ENCODE data around the gene PPDPF. TPM values are rescaled to one million over a fixed set of nuclear protein-coding genes. Genes with fewer than 3 reads are reported as not detected.

The PPDPF gene
- total RNA-seq, 1 experiment from 2014 or later, result 149 TPM

DNA sequence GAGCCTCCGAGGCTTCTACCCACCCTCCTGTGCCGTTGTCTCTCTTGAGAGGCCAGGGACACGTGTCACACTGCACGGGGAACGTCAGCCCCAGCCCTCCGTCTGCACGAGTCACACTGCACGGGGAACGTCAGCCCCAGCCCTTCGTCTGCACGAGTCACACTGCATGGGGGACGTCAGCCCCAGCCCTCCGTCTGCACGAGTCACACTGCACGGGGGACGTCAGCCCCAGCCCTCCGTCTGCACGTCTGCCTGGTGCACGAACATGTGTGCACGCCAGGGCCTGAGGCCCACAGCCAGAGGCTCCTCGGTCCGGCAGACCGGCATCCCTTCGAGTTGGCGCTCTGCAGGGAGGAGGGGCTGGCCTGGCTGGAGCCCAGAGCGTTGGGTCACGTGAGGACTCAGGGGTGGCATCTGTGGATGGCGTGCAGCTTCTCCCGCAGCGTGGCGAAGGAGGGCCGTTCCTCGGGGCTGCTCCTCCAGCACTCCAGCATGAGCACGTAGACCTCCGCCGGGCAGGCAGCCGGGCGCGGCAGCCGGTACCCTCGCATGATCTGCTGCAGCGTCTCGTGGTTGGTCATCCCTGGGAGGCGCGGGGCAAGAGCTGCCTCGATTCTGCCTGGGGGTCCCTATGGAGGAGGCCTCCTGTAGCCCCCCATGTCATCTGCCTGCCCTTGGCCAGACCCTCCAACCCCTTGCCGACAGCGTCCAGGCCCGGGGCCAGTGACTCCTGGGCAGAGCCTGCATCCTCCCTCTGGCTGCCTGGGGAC, 20.0 kb downstream of the PPDPF start:
- no CpG with 5 or more reads among the region's 49 CpGs for WGBS (ENCODE audit: extremely low coverage, insufficient read length, low lambda C conversion rate)
- Mint-ChIP-seq H3K4me3 (no peak overlapping the region), H3K9me3 (no peaks in the 10 kb centered on the region), H3K36me3 (ENCODE audit: insufficient read depth in 1 of 3, low read depth in 3 of 3) (no peaks in the 10 kb centered on the region), H3K27me3 (ENCODE audit: low read depth) (no peaks in the 10 kb centered on the region), H3K27ac (0 out of 7 replicates have a peak overlapping the region, but pooled peaks of 1 of the 3 experiments have one; percentile 23), H3K4me1 (peaks cover 8% of the 10 kb centered on the region in 2 experiments; a peak in 3 of 4 replicates)
- H2AFZ ChIP-seq (ENCODE audit: low read length), result no peak overlapping the region
- no peaks in the 10 kb centered on the region for H3K79me1 ChIP-seq (ENCODE audit: insufficient read depth, low read depth, low read length, poor library complexity, severe bottlenecking)
- no peak overlapping the region for H3K23ac ChIP-seq (ENCODE audit: insufficient read length, low read depth, low read length)
- H2BK20ac ChIP-seq (ENCODE audit: low read depth, low read length, poor library complexity, severe bottlenecking), result no peak overlapping the region
- H3K79me2 ChIP-seq (ENCODE audit: insufficient read depth, low read length), result no peaks in the 10 kb centered on the region
- no peaks in the 10 kb centered on the region for H3K4me1 ChIP-seq (ENCODE audit: insufficient read depth, low read length)
- H3K27me3 ChIP-seq (ENCODE audit: insufficient read depth, low read length), result no peaks in the 10 kb centered on the region
- no peaks in the 10 kb centered on the region for H3K9me3 ChIP-seq (ENCODE audit: control insufficient read depth, low read depth, low read length)
- no peak overlapping the region for H2AK5ac ChIP-seq (ENCODE audit: insufficient read length, low read length)
- no peak overlapping the region for H3T11ph ChIP-seq (ENCODE audit: low read length)
- no peak overlapping the region for H3K56ac ChIP-seq (ENCODE audit: insufficient read length, low read depth, low read length)
- no peak overlapping the region for H2BK15ac ChIP-seq (ENCODE audit: low read depth, low read length)
- no peak for DNase-seq
- H4K91ac ChIP-seq (ENCODE audit: insufficient read length, low read depth, low read length), result no peak overlapping the region
- no peak overlapping the region for H3K27ac ChIP-seq (ENCODE audit: insufficient read length, low read depth, low read length)
- H3K23me2 ChIP-seq (ENCODE audit: insufficient read length, low read depth, low read length, poor library complexity, severe bottlenecking), result no peaks in the 10 kb centered on the region
- no peak overlapping the region for H4K8ac ChIP-seq (replicated peaks; ENCODE audit: insufficient read length, low read depth, low read length)
- H3K9ac ChIP-seq (ENCODE audit: extremely low read depth, insufficient read length, low read length), result no peak overlapping the region
- no peak overlapping the region; the same call in 1 of the 2 replicates for H3K14ac ChIP-seq (ENCODE audit: insufficient read depth, low read length)
- no peak overlapping the region for H3K4me2 ChIP-seq (ENCODE audit: insufficient read depth, insufficient read length, low read length)
- TF ChIP-seq, protein P1, sequence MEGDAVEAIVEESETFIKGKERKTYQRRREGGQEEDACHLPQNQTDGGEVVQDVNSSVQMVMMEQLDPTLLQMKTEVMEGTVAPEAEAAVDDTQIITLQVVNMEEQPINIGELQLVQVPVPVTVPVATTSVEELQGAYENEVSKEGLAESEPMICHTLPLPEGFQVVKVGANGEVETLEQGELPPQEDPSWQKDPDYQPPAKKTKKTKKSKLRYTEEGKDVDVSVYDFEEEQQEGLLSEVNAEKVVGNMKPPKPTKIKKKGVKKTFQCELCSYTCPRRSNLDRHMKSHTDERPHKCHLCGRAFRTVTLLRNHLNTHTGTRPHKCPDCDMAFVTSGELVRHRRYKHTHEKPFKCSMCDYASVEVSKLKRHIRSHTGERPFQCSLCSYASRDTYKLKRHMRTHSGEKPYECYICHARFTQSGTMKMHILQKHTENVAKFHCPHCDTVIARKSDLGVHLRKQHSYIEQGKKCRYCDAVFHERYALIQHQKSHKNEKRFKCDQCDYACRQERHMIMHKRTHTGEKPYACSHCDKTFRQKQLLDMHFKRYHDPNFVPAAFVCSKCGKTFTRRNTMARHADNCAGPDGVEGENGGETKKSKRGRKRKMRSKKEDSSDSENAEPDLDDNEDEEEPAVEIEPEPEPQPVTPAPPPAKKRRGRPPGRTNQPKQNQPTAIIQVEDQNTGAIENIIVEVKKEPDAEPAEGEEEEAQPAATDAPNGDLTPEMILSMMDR (conservative IDR thresholded peaks at IDR 0.05), result no peak
- H2BK12ac ChIP-seq (ENCODE audit: insufficient read length, low read depth, low read length), result no peak overlapping the region
- H3K18ac ChIP-seq (ENCODE audit: insufficient read length, low read depth, low read length), result no peak overlapping the region
- H4K20me1 ChIP-seq (ENCODE audit: control insufficient read depth, insufficient read depth, insufficient read length), result no peaks in the 10 kb centered on the region
- no peak overlapping the region for H4K5ac ChIP-seq (ENCODE audit: insufficient read length, low read depth, low read length)
- no peak overlapping the region for H2BK120ac ChIP-seq (ENCODE audit: low read depth, low read length, poor library complexity, severe bottlenecking)
- H3K4ac ChIP-seq (ENCODE audit: low read depth, low read length), result no peak overlapping the region
- no peak overlapping the region for H2BK5ac ChIP-seq (ENCODE audit: insufficient read length, low read length)
